ENCODE data around the gene FBXW10.
"Not testable (repeated sequence)": the region's sequence is repeated elsewhere in the genome, so short reads cannot be mapped to it uniquely, and the experiment has no call there.

The FBXW10 gene

DNA sequence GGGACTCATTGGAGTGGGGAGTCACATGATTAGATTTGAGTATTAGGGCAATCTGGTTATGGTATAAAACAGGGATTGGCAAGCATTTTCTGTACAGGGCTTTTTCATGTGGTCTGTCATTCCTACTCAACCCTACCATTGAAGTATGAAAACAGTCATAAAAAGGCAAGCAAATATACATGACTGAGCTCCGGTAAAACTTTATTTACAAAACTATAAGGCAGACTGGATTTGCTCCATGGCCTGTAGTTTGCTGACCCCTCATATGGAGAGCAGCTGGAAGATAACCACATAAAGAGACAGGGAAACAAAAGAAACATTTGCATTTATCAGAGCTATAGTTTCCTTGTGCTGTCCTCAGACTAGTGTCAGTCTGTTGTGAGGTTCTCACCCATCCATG, 83.8 kb downstream of the FBXW10 start:
- H3K9me3 ChIP-seq (ENCODE audit: control insufficient read depth in 1 of 2, low read length in 2 of 2); H3K27me3 ChIP-seq (ENCODE audit: control insufficient read depth in 1 of 2, insufficient read depth in 2 of 2, low read length in 2 of 2); H3K4me3 ChIP-seq (ENCODE audit: low read depth in 1 of 2, low read length in 2 of 2); H3K27ac ChIP-seq (ENCODE audit: low read depth, low read length); H3K4me1 ChIP-seq (ENCODE audit: control insufficient read depth in 1 of 2, insufficient read depth in 2 of 2, low read length in 2 of 2); H3K36me3 ChIP-seq (ENCODE audit: control insufficient read depth in 1 of 2, insufficient read depth in 2 of 2, low read length in 2 of 2); H3K9ac ChIP-seq (ENCODE audit: low read depth in 1 of 2, low read length in 2 of 2): not testable (repeated sequence)

Measured in duodenal mucosa (tissue), 2 donors.